ENCODE measurements around the gene ERC2. TPM values are rescaled to one million over a fixed set of nuclear protein-coding genes. Genes with fewer than 3 reads are reported as not detected.
"Not testable (repeated sequence)": the region's sequence is repeated elsewhere in the genome, so short reads cannot be mapped to it uniquely, and the experiment has no call there.

ERC2 gene
- total RNA-seq, 1 donor from 2014 or later = 2.4 TPM

DNA sequence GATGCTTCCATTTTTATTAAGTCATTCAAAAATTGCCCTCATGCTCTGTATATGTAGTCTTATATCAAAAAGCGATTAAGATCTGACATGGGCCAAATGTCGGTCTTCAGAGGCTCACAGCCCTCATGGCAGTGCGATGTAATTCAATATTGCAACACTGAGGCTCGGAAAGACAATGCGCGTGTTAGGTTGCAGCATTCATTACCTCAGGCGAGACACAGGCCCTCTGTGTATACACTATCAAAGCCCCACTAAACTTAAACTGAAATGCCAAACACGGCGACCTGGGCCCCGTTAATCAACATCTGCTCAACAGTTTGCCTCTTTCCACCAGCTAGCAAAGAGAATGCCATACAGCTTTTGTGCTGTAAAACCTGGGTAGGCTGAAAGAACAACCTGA is 413.4 kb downstream of the ERC2 start:
- DNase-seq = no peak

DNA sequence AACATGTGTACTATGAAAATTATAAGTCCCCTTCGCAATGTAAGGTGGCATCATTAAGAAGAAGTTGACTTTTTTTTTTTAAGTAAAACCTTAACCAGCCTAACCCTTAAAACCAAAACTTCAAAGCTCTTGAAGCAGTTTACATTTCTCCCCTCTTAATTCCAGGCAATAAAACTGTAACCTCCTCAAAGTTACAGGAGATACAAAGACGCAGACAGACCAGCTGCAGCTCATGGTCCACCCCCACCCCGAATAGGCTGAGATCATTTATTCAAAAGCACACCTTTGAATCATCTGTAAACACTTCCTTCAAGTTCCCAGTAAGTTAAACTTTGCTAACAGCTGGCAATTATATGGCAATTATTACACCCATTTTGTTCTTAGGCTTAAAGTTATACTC is 414.5 kb downstream of the ERC2 start:
- DNase-seq = no peak

DNA sequence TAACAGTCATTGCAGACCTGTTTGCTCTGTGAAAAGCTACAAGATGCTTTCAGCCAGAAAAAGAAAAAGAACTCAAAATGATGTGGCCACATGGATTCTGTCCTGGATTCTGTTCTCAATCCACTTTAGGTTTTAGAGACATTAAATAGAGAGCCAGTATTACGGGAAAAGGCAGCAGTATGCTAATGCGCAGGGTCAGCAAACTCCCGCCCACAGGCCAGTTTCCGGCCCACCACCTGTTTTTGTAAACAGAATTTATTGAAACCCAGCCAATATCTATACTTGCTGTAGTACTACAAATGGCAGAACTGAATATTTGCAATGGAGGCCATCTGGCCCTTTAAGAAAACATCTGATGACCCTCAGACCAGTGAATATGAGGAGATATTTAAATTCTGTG is 416.1 kb downstream of the ERC2 start:
- no peak for DNase-seq

DNA sequence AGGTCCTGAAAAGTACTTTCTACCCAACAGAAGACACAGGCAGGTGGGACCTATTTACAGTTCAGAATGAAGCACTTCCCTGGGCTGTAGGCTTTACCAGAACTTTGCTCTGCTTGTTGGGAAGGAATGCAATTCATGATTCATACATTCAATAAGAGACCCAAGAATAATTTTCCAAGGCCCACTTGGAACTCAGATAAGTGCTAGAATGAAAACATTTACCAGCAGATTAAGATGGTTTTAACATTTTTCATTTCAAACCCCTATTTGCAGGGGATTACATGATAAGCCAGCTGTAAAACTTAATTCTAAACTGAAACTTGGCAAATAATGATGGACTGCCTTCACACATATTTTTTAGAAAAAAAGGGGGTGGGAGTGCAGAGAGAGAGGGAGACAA is 417.2 kb downstream of the ERC2 start:
- no peak for DNase-seq

DNA sequence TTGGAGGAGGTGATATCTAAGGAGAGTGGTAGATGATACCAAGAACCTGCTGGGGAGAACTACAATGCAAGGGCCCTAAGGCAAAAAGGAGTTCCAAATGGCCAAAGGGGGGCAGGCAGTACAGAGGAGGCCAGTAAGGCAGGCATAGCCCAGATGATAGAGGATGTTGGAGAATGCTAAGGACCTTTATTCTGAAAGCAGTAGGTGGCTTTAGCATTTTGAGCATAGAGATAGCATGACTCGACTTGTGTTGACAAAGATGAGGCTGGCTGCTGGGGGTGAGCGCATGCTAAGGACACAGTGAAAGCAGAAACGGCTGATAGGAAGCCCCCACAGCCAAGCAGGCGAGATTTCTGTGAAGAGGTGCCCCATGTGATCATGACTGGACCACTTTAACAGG is 419.3 kb downstream of the ERC2 start:
- DNase-seq = no peak

DNA sequence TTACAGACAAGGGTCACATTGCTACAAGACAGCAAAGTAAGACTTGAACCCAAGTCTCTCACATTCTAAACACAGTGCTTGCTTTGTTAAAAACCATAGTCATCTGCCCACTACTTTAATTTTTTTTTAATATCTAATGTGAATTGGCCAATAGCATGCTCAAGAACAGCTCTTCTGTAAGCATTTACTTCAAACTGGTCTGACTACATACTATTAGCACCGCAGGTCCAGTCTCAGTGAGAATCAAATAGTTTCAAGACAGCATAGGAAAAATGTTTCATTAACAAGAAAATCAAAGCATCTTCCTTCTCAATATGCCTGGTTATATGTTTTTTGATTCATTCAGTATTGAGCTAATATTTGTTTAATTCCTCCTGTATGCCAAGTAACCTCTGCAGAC is 419.9 kb downstream of the ERC2 start:
- DNase-seq = no peak

DNA sequence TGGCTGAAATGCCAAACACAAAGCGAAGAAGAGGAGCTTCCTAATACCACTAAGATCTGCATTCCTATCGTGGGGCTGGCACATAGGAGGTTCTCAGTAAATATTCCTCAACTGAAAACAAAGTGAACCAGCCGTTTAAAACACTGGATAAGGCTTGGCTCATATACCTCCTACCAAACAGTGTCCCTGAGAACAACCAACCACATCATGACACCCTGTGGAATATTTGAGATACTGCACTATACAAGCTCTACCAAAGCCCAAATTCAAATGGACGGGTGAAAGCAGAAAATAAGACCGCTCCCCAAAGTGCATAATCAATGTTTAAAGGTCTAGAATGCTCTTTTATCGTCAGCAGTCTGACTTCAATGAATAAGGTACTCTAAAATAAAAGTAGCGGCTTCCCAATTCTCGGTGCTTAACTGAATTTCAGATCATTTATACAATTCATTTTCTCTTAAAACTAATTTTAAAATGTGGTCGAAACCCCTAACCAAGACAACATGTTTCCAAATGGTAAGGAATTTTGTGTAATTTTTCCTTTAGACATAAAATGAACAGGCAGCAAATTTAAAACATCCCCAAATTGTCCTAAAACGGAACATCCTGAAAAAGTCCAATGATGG is 425.8 kb downstream of the ERC2 start:
- DNase-seq = no peak

DNA sequence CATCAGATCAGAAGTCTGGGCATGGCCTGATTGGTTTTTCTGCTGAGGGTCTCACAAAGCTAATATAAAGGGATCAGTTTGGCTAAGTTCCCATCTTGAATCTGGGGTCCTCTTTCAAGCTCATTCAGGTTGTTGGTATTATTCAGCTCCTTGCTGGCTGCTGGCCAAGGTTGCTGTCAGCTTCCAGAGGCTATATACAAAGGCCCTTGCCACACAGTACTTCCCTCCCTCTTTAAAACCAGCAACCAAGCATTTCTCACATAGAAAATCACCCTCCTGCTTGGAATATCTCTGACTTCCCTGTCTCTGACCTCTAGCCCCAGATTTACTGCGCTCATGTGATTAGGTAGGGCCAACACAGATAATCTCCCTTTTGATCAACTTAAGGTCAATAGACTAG is 442.9 kb downstream of the ERC2 start:
- DNase-seq = no peak

DNA sequence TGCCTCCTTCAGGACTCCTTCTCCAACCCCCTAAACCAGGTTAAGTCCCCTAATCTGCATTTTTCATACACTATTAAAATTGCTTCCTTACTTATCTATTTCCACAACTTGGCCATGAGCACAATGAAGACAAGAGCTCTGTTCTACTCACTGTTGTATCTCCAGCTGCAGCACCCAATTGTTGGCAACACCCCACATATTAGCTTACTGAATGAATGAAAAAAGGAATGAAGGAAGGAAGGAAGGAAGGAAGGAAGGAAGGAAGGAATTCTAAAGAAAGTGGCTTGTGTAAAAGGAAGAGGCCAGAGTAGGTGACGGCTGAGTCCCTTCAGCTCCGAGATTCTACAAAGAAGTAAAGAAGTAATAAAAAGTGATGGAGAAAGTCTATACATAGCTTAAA is 444.7 kb downstream of the ERC2 start:
- no peak for DNase-seq

DNA sequence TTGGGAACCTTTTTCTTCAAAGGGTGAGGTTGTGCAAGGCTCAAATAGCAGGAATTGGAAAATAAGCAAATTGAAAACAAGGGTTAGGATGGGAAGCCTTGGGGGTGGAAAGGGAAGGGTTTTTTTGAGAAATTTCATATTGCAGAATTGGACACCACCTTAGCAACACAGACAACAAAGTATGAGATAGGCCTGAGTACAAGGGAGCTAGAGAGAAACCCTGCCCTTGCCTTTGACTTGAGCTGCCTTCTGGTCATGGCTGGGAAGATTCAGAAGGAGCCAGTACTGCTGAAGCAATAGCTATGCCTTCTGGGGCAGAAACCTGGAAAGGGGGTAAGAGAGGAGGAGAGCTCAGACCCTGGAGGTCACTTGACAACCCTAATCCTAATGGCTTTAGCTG is 445.6 kb downstream of the ERC2 start:
- DNase-seq = no peak

DNA sequence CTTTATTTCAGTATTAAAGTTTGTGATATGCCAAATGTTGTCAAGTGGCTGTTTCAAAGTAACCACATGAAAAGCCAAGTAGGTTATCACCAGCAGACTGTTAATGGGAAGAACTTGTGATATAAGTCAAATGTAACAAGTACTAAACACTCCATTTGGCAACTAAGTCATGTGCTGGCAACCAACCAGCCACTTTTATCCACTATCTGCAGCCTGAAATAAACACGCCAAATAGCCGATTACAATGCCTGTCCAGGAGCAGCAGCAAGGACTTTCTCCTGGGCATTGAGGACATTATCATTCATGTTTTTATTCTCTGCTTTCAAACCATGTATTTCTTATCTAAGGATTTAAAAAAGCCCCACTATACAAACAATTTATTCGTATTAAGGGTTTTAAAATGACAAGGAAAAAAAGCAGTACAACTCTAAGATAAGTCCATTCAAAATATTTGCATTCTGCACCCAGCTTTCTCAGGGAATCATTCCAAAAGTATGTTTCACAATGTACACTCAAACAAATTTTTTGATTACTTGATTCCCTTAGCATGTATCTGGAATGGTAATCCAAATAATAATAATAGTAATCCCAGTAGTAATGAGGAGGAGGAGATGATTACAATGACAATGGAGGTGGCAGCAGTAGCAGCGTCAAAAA is 448.6 kb downstream of the ERC2 start:
- no peak for DNase-seq

DNA sequence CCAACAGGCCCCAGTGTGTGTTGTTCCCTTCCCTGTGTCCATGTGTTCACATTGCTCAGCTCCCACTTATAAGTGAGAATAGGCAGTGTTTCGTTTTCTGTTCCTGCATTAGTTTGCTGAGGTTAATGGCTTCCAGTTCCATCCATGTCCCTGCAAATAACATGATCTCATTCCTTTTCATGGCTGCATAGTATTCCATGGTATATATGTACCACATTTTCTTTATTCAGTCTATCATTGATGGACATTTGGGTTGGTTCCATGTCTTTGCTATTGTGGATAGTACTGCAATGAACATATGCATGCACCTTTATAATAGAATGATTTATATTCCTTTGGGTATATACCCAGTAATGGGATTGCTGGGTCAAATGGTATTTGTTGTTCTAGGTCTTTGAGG is 452.9 kb downstream of the ERC2 start:
- DNase-seq = not testable (repeated sequence)

DNA sequence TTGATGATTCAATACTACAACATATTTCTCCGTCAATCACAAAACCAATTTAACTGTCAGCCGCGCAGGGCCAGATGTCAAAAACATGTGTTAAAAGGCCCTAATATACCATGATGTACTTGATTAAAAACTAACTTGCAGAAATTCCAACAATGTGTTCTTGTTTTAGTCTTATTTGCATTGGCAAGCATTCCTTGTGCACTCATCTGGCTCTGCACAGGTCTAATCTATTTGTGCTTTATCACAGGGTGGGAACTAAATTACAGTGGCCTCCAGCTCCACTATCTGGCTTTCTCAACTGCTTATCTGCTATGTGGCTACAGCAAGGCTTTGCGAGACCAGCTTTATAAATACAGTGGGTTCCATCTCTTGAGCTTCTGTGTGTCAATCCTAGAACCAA is 455.5 kb downstream of the ERC2 start:
- no peak for DNase-seq

DNA sequence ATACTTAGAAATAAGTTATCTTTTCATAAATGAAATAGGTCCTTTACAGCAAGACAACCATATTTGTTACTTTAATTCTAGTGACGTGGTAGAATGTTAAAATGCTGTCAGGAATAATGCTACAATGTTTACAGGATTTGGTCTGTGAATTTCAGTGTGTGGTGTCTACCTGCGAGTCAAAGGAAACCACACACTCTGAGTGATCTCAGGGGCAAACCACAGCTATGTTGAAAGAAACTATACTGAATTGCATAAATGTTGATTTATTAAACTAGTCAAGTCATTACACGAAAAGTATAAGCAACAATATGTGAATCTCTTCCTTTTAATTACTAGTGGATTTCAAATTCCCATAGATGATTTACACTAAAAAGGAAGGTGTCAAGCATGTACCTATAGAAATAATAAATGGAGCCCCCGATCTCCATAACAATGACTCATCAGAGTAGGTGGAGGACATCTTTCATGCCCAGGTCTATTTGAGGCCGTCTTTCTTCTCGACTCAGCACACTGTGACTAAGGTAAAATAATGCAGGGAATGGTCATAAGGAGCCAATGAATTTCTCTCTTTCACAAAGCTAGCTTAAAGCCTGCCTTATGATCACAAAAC is 463.0 kb downstream of the ERC2 start:
- no peak for DNase-seq

DNA sequence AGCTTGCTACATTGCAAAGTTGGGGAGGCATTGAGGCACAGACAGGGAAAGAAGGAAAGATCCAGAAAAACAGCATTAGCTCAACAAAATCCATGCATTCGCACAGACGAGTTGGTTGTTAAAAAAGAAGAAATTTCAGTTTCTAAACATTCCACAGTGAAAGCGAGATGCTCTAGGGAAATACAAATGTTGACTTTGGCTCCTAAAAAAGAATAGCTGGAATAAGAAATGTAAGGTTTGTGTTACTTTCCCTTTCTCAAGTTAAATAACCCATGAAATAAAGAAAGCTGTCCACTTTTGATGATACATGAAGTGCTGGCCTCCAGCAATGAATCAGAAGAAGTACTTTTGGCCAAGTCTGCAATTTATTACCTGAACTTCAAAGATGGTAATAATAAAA is 465.1 kb downstream of the ERC2 start:
- no peak for DNase-seq

DNA sequence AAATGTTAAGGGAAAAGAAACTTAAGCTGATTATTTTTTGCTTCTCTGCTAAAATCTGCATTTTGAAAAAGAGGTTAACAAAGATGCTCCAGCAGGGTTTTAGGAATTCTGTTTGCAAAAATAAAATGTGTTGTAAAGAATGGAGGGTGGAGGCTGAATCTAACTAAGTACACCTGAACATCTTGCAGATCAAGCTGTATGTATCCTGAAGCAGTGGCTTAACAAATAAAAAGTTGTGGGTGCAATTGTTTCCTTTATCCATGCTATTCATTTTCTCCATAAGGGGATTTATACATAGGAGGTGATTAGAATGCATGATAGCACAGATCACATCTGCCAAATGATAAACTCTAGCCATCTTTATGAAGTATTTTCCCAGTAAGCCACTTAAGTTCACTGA is 466.3 kb downstream of the ERC2 start:
- no peak for DNase-seq

DNA sequence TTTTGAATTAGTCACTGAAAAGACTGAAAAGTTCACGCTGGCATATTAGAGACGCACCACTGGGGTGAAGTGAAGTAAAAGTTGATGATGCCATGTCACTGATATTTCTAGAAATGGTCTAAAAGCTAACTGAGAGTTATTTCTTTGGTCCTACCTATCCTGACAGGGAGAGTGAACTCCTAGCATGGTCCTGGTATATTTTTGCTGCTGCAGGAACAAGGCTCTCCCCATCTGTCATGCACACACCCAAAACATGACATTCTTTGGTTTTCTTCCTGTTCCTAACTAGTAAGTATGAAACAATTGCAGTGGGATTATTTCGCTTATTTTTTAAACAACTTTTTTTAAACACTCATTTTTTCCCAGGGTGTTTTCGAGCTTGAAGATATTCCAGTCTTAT is 466.7 kb downstream of the ERC2 start:
- DNase-seq = no peak

DNA sequence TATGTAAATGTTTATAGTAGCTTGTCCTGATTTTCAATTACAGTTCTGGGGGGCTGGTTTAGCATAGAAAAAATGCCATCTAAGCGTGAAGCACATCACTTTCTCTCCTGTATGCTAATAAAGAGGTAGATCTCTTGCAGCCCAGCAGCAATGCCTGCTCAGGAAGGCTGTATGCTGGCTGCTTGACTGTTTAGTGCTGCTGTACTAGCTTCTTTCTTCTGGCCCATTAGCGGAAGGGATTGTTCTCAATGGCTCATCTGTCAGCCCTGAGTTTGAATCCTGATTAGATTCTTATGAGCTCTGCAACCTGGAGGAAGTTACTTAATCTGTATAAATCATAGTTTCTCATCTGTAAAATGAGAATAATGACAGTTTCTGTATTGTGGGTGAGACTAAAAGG is 478.9 kb downstream of the ERC2 start:
- DNase-seq = no peak

DNA sequence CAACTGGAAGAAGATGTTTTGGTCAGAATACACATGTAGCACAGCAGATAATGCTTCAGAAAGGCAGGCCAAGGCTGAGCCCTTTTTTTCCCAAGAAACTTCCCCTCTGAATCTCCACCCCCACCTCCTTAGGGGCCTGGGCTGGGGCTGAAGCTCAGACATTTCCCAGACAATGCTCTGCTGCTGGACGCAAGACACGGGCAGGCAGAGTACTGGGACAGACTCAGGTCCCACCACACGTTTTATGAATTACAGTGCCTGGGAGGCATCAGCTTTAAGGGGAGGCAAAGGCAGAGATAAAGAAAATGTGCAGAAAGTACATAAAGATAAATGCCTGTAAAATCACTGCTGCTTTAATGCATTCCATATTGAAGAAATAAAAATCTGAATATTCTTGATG is 479.4 kb downstream of the ERC2 start:
- DNase-seq = no peak

DNA sequence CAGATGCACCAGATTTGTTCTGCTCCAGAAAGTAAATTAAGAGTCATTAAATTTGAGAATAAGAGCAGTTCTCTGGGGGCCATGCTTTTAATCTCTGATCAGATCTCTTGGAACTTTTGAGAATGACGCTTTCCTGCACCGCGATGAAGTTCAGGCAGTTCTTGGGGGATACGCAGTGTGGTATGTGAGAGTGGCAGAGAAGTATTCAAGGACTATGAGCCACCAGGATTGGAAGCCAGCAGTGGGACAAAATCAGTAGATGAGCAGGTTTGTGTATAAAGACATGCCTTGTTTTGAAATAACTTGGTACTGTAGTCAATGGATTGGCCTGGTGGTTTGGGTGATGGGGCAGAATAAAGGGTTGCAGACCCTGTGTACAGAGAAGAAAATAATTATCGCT is 483.6 kb downstream of the ERC2 start:
- DNase-seq = no peak

DNA sequence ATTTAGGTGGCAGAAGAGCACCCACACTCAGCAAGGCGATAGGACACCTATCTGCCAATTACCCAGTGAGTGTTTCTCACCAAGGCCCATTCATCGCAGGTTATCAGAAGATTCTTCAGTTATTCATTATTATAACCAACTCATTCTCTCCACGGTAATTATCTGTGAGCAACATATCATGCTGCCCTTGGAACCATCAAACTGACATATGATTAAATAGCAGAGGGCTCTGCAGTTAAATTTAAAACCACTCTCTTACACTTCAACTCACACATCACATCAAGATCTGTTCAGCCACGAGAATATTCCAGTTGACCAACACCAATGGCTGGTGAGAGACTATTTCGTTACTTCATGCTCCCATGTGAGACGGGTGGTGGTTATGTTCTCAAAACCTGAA is 489.3 kb downstream of the ERC2 start:
- DNase-seq = no peak

DNA sequence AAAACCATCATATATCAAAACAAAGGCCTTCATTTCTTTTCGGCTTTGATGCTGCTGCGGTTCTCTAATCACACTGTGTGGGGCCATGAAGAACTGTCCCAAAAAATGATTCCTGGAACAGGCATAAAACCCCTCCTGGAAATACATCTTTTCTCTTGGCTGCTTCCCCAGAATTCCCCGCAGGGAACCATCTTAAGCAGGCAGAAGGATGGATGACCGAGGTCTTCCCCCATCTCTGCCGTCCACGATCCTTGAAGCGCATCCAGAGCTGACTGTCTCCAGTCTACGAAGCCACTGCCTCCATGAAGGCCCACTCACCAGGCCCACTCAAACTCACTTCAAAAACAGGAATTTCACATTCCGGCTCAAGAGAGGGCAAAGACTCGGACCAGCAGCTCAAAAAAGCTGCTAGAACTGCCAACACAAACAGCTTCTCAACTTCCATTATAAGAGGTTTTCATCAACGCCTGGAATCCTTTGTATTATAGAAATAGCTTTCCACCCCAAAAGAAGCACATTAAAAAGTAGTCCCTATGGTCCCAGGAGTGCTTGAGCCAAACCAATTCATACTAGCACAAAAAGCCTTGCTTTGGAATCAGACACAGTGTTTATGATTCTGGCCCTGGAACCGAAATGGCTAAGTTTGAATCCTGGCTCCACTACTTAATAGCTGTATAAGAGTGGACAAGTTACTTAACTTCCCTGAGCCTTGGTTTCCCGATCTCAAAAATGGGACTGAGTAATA is 493.7 kb downstream of the ERC2 start:
- DNase-seq = no peak

DNA sequence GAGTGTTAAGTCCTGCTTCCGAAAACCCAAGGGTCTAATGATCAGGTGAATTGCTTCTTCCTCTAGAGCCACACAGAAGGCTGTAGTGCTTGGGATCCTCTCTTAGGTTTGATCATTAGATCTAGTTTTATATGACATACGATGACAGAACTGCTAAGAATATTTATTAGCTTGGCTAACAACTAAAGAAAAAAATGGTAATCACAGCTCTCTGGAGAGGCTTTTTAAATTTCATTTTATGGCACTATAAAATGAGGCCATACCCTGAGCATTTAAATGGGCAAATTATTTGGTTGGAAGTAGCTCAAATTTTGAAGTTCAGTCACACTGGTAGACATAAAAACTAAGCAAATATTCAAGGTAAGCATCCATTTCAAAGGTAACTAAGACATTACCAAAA is 498.6 kb downstream of the ERC2 start:
- no peak for DNase-seq

DNA sequence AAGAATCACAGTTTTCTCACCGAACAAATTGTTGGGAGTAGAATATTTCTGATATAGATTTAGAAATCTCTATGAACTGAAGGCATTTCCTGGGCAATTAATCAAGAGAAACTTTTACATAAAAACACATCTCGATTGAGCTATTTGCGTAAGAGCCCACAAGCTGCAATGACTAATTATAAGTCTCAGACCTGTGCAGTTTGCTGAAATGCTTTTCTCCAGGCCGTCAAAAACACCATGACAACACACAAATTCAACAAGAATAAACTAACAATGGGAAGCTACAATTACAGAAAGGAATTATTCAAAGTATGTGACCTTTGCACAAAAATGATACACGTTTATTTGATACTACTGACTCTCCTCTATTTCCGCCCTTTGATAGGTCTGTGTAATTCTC is 499.9 kb downstream of the ERC2 start:
- no peak for DNase-seq

Data from dermis blood vessel endothelial cell (primary cell).